Endodermal cell (in vitro differentiated cells): Measurements from ENCODE around the gene IRF2BP2. TPM values are rescaled to one million over a fixed set of nuclear protein-coding genes. Genes with fewer than 3 reads are reported as not detected.
A peak's percentile ranks its signal among the peaks of the same experiment; 100 is the strongest.

Experiments used
- DNase-seq: peaks from one replicate; pipeline ENCODE4 v3.0.0-alpha.2; 2017
- H3K27ac ChIP-seq: 2 replicates; pipeline ENCODE4 v1.5.1; 2013; ENCODE audit warnings: mild to moderate bottlenecking, low read depth, low read length, moderate library complexity
- H3K27me3 ChIP-seq: 2 replicates; pipeline ENCODE4 v1.6.1; 2013; ENCODE audit warnings: mild to moderate bottlenecking, low read length, moderate library complexity; ENCODE audit not compliant: insufficient read depth, control insufficient read depth, poor library complexity, severe bottlenecking
- H3K36me3 ChIP-seq: 2 replicates; pipeline ENCODE4 v1.7.0; 2013; ENCODE audit warnings: mild to moderate bottlenecking, low read length, moderate library complexity; ENCODE audit not compliant: control insufficient read depth, insufficient read depth
- H3K4me1 ChIP-seq: one replicate; pipeline ENCODE4 v1.7.0; 2013; ENCODE audit warnings: low read length; ENCODE audit not compliant: control insufficient read depth, insufficient read depth
- H3K4me3 ChIP-seq: 2 replicates; pipeline ENCODE4 v1.5.1; 2013; ENCODE audit warnings: mild to moderate bottlenecking, low read length, moderate library complexity
- H3K9ac ChIP-seq: 2 replicates; pipeline ENCODE4 v1.6.1; 2013; ENCODE audit warnings: mild to moderate bottlenecking, low read length, moderate library complexity; ENCODE audit not compliant: poor library complexity, severe bottlenecking; ENCODE audit errors: extremely low read depth
- H3K9me3 ChIP-seq: 2 replicates; pipeline ENCODE4 v1.6.1; 2013; ENCODE audit warnings: mild to moderate bottlenecking, low read length, moderate library complexity; ENCODE audit not compliant: control insufficient read depth
- H3K27ac Mint-ChIP-seq: 2 replicates; pipeline ENCODE4 v1.8.0; 2020; ENCODE audit warnings: mixed read lengths
- H3K27me3 Mint-ChIP-seq: 2 replicates; pipeline ENCODE4 v1.8.0; 2021; ENCODE audit warnings: mild to moderate bottlenecking, mixed read lengths; ENCODE audit not compliant: insufficient read depth
- H3K36me3 Mint-ChIP-seq: 2 replicates; pipeline ENCODE4 v1.8.0; 2020; ENCODE audit warnings: low read depth, mixed read lengths
- H3K4me1 Mint-ChIP-seq: 2 replicates; pipeline ENCODE4 v1.8.0; 2020; ENCODE audit warnings: mixed read lengths
- H3K4me3 Mint-ChIP-seq: 2 replicates; pipeline ENCODE4 v1.8.0; 2020; ENCODE audit warnings: mild to moderate bottlenecking, moderate library complexity, mixed read lengths
- H3K9me3 Mint-ChIP-seq: 2 replicates; pipeline ENCODE4 v1.8.0; 2020; ENCODE audit warnings: mild to moderate bottlenecking, mixed read lengths
- CTCF ChIP-seq: fragments of 200-600 bp; sonication (generic); conservative IDR thresholded peaks from 2 replicates; pipeline ENCODE4 v1.5.0; 2021; ENCODE audit warnings: antibody characterized with exemption, mild to moderate bottlenecking
- WGBS, 2 experiments: methylation state at CpG; one replicate each; pipeline versions ENCODE4 v1.1.5 to v1.1.7; 2013; ENCODE audit warnings: missing lambda C conversion rate in 2 of 2, mixed read lengths in 1 of 2; ENCODE audit not compliant: insufficient coverage in 1 of 2, insufficient read length in 1 of 2; 5-methylcytosine and 5-hydroxymethylcytosine counted together
- total RNA-seq, 2 donors: library from RNA; stranded (reverse); fragmentation: NEBNext Ultra II Directional in 1 of 2; extraction: Animal tissue kit (Norgen Biotek cat#: 25700) in 1 of 2; gene quantifications; 2 replicates in 1 of 2; 3 replicates in 1 of 2; pipeline ENCODE4 v1.2.1, GENCODE V29; 2021

IRF2BP2 gene
- total RNA-seq, 2 donors from 2014 or later: 41.6 to 45.7 TPM

GRCh38 chr1:234602334-234603220 lies 7.4 kb downstream of the IRF2BP2 start:
- no peak for DNase-seq
- Mint-ChIP-seq H3K27ac (peak overlapping the region; percentile 49), H3K27me3 (no peaks in the 10 kb centered on the region), H3K4me3 (no peak overlapping the region), H3K9me3 (no peaks in the 10 kb centered on the region), H3K36me3 (peaks cover 19% of the 10 kb centered on the region), H3K4me1 (peaks cover 53% of the 10 kb centered on the region)
- H3K36me3 ChIP-seq: peaks cover 49% of the 10 kb centered on the region
- no peaks in the 10 kb centered on the region for H3K27me3 ChIP-seq
- 83 to 89% methylated on average over 3 to 7 of the region's 7 CpGs for whole genome bisulfite sequencing, 2 experiments
- H3K9ac ChIP-seq: no peak overlapping the region
- peak overlapping the region; percentile 92 for H3K4me3 ChIP-seq
- peak overlapping the region; percentile 52 for H3K27ac ChIP-seq
- no peaks in the 10 kb centered on the region for H3K9me3 ChIP-seq
- no peaks in the 10 kb centered on the region for H3K4me1 ChIP-seq
- no peak for TF ChIP-seq CTCF

- H3K27ac Mint-ChIP-seq: peak overlapping the region; percentile 58
- no peaks in the 10 kb centered on the region for H3K27me3 Mint-ChIP-seq
- H3K9ac ChIP-seq: no peak overlapping the region
- peak overlapping the region; percentile 85 for H3K27ac ChIP-seq
- peaks cover 9% of the 10 kb centered on the region for H3K36me3 Mint-ChIP-seq
- peaks cover 44% of the 10 kb centered on the region for H3K4me1 Mint-ChIP-seq
- WGBS, 2 experiments: 80 to 86% methylated on average over 3 to 10 of the region's 10 CpGs
- H3K9me3 ChIP-seq: no peaks in the 10 kb centered on the region
- no peak overlapping the region for H3K4me3 ChIP-seq
- no peaks in the 10 kb centered on the region for H3K4me1 ChIP-seq
- H3K27me3 ChIP-seq: no peaks in the 10 kb centered on the region
- peaks cover 38% of the 10 kb centered on the region for H3K36me3 ChIP-seq
- TF ChIP-seq CTCF: no peak
- no peak for DNase-seq
- H3K4me3 Mint-ChIP-seq: peak overlapping the region; percentile 70
- H3K9me3 Mint-ChIP-seq: no peaks in the 10 kb centered on the region
Observed at GRCh38 chr1:234601301-234602017, 8.5 kb downstream of the IRF2BP2 start.

GRCh38 chr1:234600418-234601281 lies 9.3 kb downstream of the IRF2BP2 start:
- Histone ChIP-seq H3K9ac (no peak overlapping the region), H3K27ac (peak overlapping the region; percentile 85), H3K9me3 (no peaks in the 10 kb centered on the region), H3K4me3 (peak overlapping the region; percentile 65), H3K27me3 (no peaks in the 10 kb centered on the region), H3K36me3 (peaks cover 30% of the 10 kb centered on the region), H3K4me1 (no peaks in the 10 kb centered on the region)
- TF ChIP-seq CTCF: no peak
- H3K27ac Mint-ChIP-seq: peak overlapping the region; percentile 83
- WGBS, 2 experiments: 47 to 48% methylated on average over 5 to 11 of the region's 11 CpGs
- peak overlapping the region; percentile 70 for H3K4me3 Mint-ChIP-seq
- H3K9me3 Mint-ChIP-seq: peaks cover 2% of the 10 kb centered on the region
- H3K4me1 Mint-ChIP-seq: peaks cover 36% of the 10 kb centered on the region
- H3K36me3 Mint-ChIP-seq: peaks cover 1% of the 10 kb centered on the region
- no peaks in the 10 kb centered on the region for H3K27me3 Mint-ChIP-seq
- DNase-seq: no peak
